NCI-H1092 (cell line): ENCODE data around the gene DNASE1.
A peak's percentile ranks its signal among the peaks of the same experiment; 100 is the strongest.
"Not testable (repeated sequence)": the region's sequence is repeated elsewhere in the genome, so short reads cannot be mapped to it uniquely, and the experiment has no call there.

ENCODE experiments used
- DNase-seq: peaks from one replicate; lab custom pipeline; 2025; lab: John Stamatoyannopoulos, UW

Gene DNASE1, protein sequence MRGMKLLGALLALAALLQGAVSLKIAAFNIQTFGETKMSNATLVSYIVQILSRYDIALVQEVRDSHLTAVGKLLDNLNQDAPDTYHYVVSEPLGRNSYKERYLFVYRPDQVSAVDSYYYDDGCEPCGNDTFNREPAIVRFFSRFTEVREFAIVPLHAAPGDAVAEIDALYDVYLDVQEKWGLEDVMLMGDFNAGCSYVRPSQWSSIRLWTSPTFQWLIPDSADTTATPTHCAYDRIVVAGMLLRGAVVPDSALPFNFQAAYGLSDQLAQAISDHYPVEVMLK

DNA sequence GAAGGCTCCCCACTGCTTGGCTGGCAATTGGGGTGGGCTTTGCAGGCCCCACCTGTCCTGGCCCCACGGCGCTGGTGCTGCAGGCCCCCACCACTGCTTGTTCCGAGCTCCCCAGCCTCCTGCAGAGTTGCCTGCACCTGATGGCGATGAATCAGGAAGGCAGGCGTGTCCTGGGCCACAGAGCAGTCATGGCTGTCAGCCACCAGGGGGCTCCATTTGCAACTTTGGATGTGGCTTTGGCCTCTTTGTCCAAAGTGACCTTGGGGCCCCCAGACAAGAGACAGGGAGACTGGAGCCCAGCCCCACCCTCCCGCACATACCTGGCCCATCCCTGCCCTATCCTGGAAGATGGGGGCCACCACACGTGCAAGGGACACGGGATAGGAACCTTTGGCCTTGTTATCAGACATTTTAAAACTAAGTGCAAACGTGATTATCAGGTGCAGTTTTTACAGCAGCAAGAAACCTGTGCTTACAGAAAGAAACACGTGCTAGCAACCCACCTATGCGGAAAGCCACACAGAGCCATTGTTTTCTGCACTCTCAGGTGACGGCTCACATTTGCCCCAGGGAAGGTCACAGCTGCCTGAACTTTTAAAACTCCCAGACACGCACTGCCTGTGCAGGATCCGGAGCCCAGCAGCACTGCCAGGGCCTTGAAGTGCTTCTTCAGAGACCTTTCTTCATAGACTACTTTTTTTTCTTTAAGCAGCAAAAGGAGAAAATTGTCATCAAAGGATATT lies at the start of gene DNASE1:
DNASE1 (plus strand) TSS at position 443 of the 743 bp plus-strand sequence. CDS start 683 bp downstream, outside the sequence.
- no peak for DNase-seq

DNA sequence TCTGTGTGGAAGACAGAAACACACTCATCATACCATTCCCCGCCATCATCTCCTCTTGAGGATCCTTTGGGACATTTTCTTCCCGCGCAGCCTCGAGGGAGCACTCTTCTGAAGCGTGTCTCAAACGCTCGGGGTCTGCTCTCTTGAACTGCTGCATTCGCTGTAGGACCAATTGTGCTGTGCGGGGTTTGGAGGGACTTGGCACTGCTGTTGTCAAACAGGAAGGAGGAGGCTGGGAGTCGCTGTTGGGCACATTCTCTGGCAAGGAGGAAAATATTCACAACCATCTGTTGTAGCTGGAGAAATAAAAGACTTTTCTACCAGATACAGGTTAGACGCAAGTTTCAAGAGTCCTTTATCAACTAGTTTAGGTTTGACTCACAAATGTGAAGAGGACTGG lies 48.0 kb upstream of the DNASE1 start:
- DNase-seq, result no peak

DNA sequence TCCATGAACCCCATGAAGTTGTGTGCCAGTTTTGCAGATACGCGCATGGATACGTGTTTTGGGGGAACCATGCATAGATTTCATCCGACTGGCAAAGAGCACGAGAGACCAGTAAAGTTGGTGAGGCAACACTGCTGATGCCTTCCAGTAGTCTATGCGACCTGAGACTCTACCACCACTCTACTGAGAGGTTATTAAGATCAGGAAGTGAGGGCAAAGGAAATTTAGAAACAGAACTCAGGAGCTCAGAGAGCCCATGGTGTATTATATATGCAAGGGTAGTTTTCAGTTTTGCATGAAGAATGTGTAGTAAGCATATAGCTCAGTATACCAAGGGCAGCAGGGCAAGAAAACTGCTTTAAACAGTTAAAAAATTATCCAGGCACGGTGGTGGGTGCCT lies 47.3 kb upstream of the DNASE1 start:
- no peak for DNase-seq

DNA sequence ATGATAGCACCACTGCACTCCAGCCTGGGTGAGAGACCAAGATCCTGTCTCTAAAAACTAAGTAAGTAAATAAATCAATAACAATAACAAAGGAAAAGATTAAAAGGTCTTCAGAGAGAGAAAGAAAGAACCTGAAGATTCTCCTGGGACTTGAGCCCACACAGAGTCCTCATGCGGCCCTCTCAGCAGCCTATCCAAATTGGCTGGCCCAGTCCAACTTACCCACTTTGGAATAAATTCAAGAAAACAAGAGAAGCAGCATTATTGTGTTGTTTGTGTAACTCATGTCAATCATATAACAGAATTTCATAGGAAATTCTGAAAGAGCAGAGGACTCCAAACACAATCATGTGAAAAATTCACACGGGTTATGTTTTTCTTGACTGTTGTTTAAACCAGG lies 46.9 kb upstream of the DNASE1 start:
- DNase-seq, result no peak

DNA sequence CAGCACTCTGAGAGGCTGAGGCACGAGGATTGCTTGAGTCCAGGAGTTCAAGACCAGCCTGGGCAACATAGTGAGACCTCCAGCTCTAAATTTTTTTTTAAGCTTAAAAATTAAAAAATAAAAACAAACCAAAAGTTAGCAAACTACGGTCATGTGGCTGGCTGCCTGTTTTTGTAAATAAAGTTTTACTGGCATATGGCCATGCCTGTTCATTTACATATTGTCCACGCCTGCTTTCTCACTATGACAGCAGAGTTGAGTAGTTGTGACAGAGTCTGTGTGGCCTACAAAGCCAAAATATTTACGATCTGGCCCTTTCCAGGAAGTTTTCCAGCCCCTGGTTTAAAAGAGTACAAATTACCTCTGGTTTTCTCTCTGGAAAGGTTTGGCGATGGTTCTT lies 46.4 kb upstream of the DNASE1 start:
- DNase-seq, result no peak

DNA sequence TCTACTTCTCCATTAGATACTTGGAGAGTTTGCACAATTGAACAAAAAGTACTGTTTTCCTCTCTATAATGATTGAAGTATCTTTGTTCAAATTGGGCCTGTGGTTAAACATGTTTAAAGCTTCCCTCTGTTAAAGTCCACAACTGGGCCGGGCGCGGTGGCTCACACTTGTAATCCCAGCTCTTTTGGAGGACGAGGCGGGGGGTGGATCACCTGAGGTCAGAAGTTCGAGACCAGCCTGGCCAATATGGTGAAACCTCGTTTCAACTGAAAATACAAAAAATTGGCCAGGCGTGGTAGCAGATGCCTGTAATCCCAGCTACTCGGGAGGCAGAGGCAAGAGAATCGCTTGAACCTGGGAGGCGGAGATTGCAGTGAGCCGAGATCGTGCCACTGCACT lies 45.5 kb upstream of the DNASE1 start:
- DNase-seq, result not testable (repeated sequence)

DNA sequence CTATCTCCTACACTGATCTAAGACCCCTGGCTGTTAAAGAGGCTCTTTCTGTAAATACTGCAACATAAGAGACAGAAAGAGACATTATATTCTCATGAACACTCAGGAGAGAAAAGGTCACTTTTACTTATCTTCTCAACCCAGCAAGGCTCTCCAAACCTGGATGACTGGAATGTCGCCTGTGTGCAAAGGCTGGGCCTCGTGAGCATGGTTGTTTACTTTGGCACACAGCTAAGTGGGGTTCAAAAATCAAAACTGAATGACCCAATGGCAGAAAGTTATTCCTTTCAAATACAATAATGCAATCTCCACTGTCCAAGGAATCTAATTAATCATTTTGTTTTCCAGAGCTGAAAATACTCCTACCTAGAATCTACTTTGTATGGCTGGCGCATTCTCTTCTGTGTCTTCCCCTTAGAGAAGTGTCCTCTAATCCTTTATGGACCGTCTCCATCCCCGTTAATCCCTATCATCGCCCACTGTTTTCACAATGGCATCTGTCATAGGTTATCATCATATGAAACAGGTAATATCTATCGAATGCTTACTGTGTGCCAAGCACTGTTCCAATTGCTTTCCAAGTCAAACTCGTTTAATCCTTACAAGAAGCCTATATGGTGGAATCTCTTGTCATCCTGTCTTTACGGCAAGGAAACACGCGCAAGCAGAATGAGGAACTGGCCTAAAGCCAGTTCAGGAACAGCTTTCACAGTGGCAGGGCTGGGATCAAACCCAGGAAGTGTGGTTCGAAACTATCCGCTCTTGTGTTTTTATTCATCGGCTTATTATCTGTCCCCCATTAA lies 44.4 kb upstream of the DNASE1 start:
- DNase-seq, result no peak

DNA sequence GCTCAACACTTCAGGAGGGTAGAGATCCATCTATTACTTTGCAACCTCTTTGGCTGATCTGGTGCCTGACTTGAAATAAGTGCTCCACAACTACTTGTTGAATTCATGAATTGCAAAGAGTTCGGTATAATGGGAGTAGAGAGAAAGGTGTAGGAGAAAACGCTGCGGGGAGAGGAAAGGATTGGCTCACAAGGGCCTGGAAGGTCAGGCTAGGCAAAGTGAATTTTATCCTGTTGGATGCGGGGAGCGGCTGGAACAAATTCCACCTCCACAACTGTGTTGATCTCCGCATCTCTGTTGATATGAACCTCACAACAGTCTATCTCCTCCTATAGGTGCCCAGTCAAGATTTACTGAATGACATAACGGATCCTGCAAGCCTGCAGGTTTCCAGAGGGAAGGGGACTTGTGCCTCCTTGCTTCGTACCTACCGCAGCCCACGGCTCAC lies 43.8 kb upstream of the DNASE1 start:
- no peak for DNase-seq

DNA sequence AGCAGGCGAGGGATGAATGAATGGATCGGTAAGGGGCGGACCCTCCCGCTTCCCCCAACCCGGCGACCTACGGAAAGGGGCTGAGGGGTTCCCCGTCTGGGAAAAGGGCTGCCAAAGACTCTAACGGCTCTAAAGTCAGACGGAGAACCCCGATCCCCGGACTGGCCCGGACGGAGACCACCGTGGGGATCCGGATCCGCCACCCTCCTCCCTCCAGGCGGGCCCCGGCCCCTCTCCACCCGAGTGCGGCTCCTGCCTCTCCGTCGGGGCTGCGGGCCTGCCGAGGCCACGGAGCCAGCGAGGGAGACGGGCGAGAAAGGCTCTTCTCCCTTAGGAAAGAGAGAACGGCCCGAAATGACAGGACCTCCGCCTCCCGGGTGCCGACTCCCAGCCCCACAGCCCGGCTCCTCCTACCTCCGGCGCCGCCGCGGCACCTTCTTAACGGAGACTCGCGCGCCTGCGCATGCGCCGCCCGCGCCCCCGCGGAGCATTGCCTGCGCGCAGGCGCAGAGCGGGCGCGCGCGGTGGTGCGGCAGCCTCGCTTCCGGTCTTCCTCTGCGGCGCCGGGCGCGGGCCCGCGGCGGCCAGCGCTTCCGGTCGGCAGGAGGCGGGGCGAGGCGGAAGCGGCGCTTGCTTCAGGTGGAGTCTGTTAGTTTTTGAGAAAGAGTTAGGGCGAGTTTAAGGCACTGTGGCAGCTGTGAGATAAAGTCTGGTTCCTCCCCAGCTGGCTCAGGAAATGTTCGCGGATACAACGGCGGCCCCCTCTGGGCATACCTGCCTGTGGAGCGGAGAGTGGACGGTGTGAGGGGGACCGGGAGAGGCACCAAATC lies 43.1 kb upstream of the DNASE1 start, which contains the start of gene SLX4:
SLX4 (minus strand) TSS at position 461 of the 830 bp plus-strand sequence. CDS start 2,642 bp downstream, outside the sequence.
- DNase-seq, result peak; percentile 89

DNA sequence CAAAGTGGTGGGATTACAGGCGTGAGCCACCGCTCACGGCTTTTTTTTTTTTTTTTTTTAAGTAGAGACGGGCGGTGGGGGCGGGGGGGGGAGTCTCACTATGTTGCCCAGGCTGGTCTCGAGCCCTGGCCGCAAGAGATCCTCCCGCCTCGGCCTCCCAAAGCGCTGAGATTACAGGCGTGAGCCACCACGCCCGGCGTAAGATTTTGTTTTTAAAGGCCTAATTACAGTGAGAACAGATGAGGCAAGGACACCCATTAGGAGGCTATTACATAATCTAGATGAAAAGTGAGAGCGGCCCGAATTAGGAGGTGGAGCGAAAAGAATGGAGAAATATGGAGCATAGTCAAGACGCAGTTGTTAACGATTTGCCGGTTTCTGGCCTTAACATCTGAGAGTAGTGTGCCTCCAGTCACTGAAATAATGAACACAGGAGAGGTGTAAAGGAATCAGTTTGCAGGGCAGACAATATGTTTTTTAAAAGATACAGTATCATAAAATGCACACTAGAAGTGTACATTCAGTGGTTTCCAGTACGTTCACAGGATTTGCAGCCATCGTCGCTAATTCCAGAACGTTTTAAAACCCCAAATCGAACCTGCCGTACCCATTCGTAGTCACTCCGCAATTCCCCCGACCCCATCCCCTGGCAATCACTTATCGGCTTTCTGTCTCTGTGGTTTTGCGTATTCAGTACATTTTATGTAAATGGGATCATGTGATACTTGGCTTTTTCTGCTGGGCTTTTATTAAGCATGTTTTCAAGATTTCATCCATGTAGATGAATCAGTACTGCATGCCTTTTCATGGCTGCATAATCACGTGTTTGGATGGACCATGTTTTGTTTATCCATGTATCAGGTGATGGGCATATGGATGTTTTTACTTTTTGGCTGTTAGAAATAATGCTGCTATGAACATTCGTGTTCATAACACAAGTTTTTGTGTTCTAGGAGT lies 41.7 kb upstream of the DNASE1 start:
- DNase-seq, result no peak

DNA sequence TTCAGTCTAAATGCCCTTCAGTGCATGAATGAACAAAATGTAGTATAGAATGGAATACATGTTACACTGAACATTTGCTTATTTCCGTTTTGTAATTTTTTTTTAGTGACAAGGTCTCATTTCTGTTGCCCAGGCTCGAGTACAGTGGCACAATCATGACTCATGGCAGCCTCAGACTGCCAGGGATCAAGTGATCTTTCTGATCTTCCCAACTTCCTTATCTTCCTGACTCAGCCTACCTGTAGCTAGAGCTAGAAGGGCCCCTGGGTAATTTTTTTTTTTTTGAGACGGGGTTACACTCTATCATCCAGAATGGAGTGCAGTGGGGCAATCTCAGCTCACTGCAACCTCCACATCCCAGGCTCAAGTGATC lies 35.7 kb upstream of the DNASE1 start:
- DNase-seq, result no peak

DNA sequence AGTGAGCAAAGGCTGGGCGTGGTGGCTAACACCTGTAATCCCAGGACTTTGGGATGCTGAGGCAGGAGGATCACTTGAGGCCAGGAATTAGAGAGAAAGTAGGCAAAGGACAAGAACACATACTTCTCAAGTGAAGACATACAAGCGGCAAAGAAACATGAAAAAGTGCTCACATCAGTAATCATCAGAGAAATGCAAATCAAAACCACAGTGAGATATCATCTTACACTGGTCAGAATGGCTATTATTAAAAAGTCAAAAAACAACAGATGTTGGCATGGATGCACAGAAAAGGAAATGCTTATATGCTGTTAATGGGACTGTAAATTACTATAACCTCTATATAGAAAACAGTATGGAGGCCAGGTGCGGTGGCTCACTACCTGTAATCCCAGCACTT lies 30.8 kb upstream of the DNASE1 start:
- no peak for DNase-seq

DNA sequence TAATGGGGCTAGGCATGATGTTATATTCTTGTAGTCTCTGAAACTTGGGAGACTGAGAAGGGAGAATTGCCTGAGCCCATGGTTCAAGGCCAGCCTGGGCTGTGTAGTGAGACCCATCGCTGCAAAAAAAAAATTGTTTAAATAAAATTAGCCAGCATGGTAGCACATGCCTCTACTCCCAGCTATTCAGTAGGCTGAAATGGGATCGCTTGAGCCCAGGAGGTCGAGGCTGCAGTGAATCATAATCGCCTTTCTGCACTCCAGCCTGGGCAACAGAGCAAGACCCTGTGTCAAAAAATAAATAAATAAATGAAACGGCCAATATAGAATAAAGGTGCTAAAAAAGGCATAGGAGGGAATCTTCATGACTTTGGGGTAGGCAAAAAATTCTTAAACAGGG lies 29.2 kb upstream of the DNASE1 start:
- DNase-seq, result no peak

DNA sequence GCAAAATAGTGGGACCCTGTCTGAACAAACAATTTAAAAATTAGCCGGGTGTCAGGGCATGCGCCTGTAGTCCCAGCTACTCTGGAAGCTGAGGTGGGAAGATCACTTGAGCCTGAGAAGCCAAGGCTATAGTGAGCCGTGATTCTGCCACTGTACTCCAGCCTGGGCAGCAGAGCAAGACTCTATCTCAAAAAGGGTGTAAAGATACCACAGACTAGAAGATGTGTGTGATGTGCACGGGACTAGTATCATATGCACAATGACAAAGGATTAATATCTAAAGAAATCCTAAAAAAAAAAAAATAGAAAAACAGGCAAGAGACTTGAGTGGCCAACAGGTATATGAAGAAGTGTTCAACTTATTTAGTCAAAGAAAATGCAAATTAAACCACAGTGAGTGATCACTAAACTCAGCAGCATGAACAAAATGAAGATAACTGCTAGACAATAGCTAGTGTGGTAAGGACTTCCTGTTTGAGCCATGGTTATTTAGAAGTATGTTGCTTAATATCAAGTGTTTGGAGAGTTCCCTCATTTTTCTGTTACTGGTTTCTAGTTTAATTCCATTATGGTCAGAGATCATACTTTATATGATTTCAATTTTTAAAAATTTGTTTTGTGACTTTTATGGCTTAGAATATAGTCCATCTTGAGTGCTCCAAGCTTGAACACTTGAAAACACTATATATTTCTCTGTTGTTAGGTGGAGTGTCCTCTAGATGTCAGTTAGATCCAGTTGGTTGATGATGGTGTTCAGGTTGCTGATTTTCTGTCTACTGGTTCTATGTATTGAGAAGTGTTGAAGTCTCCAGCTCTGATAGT lies 28.4 kb upstream of the DNASE1 start:
- DNase-seq, result no peak

DNA sequence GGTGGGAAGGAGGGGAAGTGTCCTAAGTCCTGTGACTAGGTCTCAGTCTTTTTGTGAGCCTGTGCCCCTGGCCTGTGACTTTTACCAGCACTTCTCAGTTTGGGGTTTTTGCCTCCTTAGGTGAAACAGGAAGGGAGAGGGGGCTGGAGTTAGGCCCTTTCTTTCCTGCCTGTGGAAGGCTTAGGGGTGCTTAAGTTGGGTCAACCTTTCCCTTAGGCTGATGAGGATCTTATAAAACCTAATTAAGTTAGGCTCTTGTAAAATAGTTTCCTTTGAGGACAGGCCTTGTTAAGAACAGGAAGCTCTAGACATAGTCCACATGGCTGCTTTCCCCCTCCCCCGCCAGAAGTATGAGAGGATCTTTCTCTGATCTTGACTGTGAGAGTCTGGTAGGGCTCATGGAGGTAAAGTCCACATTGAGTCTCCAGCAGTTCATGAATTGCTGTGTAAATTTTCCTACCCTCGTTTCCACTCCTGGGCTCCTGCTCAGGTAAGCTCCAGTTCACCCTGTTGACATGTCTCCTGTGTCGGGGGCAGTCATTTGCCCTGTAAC lies 17.0 kb upstream of the DNASE1 start:
- DNase-seq, result no peak

DNA sequence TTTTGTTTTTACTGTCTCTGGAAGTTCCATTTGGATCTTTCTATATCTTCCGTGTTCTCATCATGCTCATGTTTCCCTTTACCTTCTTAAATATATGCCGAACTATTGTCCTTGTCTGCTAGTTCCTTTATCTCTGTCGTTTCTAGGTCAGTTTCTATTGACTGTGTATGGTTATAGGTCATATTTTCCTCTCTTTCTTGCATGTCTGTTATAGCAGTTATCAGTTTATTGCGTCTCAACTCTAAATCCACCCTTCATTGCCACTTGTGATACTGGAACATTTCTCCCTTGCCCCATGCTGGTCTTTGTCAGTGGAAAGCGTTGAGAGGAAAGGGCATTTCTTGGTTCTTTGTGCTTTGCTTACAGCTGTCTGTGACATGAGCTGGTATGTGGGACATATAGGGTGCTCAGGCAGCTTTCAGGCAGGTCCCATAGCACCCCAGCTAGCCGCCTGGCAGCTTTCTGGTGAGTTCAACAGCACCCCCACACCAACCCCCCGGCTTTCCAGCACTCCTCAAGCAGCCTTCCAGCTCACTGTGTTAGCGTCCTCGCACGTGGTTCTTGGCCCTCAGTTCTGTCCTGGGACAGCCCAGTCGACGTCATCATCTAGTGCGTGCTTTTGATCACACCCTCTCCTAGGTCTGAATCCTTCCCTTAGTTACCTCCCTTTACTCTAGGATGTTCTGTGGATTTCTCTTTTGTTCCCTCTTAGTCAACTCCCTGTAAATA lies 15.4 kb upstream of the DNASE1 start:
- DNase-seq, result no peak

DNA sequence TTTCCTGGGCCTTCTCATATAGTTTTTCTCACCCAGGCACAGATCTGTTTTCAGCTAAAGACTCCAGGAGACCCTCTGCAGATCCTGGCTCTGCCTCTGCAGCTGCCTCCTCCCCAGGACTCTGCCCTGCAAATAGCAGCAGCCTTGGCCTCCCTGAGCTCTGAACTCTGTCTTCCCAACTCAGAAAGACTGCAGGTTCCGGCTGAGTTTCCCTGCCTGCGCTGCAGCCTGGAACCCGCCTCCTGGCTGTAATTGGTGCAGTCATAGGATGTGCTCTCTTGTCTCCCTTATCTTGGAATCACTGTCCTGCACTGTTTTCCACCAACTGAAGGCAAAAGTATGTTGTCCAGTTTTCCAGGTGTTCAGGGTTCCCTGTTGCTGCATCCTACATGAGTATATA lies 14.3 kb upstream of the DNASE1 start:
- no peak for DNase-seq

DNA sequence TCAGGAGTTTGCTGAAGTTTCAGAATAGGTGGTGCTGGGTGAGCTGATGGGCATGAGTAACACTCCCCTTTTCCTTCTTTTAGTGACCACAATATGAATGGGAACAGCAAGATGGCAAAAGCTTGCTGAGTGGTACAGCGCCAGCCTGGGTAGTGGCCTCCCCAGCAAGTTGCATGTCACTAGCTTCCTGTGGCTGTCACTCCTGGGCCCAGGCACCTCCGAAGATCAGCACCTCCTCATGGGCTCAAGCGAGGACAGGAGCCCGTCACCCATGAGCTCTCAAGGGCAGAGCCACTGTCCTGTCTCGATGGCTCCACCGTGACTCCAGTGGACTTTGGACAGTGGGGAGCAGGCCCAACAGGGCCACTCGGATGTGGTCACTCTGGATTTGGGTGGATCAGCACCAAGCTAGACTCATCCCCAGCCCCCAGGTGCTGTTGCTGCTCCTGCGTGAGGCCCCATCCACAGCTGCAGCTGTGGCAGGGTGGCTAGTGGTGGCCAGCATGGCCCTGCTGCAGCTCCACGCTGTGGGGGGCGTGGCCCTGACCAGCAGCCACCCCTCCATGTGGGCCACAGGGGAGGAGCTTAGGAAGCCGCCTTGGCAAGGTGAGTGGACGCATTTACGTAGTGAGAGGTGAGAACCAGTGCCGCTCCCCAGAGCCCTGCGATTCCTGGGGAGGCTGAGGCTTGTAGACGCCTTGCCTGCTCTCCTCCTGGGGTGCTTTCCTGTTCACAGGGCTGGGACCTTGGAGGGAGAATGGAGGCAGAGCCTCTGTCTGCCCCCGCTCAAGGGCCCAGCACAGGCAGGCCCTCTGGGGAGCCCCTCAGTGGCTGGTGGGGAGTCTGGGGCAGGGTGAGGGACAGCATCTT lies 13.6 kb upstream of the DNASE1 start:
- no peak for DNase-seq
